Fibroblast of upper back skin (primary cell): ENCODE data around the gene LRMDA.

ENCODE experiments used
- DNase-seq: peaks from one replicate; pipeline ENCODE4 v3.0.0-alpha.2; 2013

LRMDA gene

DNA sequence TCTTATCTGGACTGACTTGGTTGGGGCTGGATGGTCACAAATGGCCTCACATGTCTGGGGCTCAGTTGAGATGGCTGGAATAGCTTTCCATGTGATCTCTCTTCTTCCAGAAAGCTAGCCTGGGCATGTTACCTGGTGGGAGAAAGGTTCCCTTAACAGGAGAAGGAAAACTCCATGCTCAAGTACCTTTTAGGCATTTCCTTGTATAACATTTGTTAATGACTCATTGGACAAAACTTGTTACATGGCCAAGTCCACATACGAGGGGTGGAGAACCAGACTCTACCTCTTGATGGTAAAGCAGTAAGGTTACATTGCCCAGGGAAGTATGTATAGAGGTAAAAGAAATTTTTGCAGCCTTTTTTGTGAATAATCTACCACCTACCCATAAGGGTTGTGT, 826.4 kb downstream of the LRMDA start:
- DNase-seq, result no peak

DNA sequence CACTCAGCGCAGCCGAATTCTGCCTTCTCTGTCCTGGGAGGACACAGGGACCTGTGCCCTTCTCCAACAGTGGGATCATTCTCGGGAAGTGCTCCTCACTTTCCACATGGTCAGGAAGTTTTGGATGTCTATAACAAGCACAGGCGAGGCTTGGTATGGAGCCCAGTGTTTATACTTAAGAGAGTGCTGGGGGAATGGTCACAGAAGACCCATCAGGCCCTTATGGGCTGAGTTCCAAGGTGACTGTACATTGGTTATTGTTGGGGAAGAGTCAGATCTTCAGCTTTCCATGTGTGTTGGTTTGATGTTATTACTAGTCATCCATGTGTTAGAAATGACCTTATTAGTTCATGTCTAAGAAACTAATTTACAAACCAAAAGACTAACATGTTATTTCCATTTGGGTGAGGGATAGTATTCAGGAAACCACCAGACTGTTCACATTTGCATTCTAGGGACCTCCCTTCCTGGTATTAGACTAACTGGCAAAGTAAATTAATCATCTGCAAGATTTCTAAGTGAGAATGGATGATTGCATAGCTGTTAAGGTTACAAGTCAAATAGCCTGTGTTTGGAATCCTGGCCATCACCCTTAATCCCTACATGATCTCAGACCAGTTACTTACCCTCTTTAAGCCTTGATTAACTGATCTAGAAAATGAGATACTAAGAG, 834.2 kb downstream of the LRMDA start:
- DNase-seq, result no peak

- DNase-seq, result peak; percentile 64
Observed at GRCh38 chr10:76268530-76268929, 837.1 kb downstream of the LRMDA start.

DNA sequence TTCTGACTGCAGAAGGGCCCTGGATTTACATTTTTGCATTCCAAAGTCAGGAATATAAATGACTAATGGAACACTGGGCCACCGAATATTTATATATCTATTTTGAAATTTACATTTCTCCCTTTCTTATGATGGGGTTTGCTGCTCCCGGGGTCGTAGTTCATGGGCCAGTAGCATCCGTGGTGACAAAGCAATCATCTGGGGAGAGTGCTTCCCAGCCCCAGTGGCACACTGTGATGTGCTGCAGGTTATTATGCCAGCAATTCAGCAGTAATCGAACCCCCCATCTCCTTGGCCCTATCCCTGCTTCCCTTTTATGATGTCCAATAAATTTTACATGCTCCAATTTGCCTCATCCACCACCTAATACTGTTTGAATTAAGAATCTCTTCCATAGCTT, 837.5 kb downstream of the LRMDA start:
- DNase-seq, result no peak

- no peak for DNase-seq
Observed at GRCh38 chr10:76270464-76270863, 839.0 kb downstream of the LRMDA start.

DNA sequence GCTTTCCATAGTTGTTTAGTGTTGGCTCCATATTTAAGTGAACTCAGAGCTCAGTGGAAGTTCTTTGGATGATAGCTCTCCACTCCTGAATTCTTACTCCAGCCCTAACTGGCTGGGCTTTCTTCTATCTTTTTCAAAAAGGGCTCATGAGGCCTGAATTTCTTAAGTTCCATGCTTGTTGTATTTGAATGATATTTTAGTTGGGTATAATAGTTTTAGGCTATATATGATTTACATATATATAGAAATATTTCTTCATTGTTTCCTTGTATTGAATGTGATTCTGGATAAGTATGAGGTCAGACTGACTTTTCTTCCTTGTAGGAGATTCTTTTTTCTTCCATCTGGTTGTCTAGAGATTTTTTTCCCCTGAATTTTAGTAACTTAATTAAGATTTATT, 843.5 kb downstream of the LRMDA start:
- no peak for DNase-seq

DNA sequence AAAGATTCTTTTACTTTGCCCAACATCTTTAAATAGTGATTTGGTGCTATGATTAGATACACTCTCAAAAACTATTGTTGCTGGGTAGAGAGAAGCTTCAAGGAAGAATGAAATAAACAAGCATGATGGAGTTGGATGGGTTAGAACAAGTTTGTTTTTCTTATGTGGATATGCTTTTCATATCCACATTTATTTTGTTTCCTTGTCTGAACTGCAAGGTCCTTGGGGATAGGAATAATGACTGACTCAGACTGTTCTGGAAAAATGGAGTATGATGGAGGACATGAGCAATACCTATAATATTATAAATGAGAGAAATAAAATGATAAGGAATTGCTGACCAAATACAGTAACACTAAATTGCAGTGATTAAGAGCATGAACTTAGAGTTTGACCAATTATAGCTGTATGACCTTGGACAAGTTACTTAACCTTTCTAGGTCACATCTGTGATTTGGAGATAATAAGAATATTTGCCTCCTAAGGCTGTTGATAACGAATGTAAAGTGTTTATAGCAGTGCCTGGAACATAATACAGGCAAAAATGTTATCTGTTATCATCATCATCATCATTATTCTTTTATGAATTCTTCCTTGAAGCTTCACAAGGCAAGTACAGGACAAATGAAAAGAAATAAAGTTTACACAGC, 847.5 kb downstream of the LRMDA start:
- no peak for DNase-seq

DNA sequence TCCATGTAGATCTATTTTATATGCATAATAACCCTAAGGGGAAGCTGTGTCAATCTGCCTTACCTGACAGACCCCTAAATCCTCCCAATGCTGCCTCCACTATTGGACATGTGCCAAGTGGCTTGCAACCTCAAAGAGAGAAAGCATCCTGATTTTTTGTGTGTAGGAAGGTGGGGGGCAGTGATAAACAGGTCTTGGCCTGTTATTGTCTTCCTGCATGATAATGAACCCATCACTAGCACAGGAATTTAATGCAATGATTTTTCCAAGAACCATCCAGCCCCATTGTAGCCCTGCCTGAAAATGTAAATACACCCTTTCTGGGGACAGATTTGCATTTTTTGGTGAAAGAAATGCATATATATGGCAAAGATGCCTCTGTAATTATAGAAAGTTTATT, 850.2 kb downstream of the LRMDA start:
- DNase-seq, result no peak

DNA sequence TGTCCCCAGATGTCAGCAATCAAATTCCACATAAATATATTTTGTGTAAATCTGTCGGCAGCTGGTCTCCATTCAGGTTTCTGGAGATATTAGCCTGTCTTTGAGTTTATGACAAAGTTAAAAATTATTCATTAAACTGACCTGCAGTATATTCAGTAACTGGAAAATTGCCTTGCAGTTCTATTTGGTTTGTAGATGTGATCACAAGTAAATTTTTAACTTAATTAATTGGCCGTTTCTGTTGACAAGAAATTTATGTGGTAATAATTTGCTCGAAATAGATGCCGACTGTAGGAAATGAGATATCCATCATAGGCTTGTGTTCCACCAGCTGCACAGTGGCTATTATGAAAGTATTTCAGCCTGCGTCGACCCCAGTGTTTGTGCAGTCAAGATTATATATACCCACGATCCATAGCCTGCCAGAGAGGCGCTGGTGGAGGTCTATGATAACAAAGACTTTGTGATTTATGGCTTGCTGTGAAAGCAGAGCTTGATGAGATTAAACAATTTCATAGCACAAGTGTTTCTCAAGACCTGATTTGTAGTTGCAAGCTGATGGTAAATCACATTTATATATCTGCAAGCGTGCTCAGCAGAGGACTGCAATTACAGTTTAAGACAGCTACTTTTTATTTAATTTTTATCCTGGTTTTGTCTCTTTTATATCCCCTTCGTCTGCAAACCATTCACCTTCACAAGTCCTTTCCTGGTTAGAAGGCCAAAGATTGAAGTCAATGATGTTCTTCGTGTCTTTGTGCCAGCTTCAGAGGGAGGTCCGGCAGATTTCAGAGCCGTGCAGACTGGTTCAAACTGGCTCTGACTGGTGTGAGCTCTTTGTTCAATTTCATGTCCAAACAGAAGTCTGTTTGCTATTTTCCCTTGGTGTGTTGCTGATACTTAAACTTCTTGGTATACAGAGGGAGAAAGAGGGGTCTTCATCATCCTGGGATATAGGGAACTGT, 850.9 kb downstream of the LRMDA start:
- peak; percentile 92 for DNase-seq

DNA sequence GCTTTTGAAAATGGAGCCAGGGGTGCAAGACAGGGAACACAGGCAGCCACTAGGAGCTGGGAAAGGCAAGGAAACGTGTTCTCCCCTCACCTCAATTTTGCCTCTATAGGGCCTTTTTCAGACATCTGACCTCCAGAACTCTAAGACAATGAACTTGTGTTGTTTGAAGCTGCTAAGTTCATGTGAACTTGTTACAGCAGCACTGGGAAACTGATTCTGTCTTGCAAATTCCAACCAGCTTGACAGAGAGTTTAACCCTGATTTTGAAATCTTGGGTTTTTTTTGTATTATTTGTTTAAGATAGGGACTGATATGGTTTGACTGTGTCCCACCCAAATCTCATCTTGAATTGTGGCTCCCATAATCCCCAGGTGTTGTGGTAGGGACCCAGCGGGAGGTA, 852.9 kb downstream of the LRMDA start:
- no peak for DNase-seq

GRCh38 chr10:76285012-76285411, 853.6 kb downstream of the LRMDA start:
- DNase-seq, result peak; percentile 91

DNA sequence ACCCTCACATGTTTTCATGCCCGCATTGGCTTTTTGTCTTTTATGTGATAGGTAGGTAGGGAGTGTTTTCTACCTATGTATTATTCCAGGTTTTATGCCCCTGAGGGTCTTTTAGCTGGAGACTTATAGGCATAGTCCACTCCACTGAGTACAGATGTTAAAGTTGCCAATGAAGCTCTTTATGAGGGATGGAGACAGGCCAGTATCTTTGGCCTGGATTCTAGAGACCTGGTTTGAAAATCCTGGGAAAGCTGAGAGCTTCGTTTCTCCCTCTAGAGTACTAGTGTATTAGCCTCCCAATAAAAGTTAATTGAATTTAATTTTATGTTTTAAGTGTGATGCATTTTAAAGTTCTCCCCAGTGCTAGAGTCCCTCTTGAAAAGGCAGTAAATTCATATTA, 854.1 kb downstream of the LRMDA start:
- no peak for DNase-seq

DNA sequence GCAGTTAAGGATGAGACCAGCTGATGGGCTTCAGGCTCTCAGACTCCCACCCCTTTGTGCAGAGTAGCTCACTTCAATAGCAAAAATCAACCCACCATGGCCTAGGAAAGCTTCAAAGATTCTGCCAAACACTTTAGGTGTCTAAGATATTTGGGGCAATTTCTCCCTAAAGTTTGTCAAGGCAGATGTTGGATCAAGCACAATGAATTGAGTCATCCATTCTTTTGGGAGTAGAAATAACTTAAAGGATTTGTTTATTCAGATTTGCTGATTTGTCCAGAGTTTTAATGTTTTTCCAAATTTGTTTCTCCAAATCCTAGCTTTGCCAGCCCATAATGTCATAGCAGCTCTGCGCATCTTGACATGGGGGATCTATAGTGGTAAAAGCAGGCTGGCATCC, 855.1 kb downstream of the LRMDA start:
- peak; percentile 48 for DNase-seq

- DNase-seq, result peak; percentile 70
Observed at GRCh38 chr10:76287856-76288255, 856.4 kb downstream of the LRMDA start.

DNA sequence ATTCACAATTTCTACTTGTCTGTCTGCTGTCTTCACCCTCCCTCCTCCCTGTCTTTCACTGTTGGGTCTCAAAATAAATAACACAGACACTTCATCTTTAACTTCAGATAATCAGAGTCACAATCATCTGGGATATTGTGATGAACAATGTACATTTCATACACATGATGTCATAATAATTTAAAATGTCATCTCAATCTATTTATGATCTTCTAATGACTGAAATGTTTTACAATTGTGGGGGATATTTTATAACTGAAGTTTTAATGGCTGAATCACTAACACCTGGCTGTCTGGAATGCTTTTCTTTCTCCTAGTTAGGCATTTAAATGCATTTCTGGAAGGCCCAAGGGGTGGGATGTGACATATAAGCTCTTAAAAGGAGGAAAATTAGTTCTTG, 859.8 kb downstream of the LRMDA start:
- peak; percentile 79 for DNase-seq

GRCh38 chr10:76291885-76292284, 860.5 kb downstream of the LRMDA start:
- DNase-seq, result no peak

DNA sequence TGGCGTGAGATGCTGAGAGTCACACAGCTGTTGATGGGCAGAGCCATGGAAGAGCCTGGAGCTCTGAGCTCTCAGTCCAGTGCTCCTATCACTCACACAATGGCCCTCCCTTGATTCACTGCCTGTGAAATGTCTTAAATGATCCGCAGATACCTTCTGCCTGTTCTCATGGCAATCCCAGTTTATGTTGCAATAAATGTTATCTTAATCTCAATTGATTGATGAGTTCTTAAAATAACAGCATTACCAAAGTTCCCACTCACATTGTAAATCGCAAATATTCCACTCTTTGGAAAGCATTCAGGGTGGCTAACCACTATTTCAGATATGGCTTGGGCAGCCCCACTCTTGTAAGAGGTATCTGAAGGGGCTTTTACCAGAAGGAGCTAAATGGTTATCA, 865.5 kb downstream of the LRMDA start:
- no peak for DNase-seq

- no peak for DNase-seq
Observed at GRCh38 chr10:76297358-76297757, 865.9 kb downstream of the LRMDA start.

DNA sequence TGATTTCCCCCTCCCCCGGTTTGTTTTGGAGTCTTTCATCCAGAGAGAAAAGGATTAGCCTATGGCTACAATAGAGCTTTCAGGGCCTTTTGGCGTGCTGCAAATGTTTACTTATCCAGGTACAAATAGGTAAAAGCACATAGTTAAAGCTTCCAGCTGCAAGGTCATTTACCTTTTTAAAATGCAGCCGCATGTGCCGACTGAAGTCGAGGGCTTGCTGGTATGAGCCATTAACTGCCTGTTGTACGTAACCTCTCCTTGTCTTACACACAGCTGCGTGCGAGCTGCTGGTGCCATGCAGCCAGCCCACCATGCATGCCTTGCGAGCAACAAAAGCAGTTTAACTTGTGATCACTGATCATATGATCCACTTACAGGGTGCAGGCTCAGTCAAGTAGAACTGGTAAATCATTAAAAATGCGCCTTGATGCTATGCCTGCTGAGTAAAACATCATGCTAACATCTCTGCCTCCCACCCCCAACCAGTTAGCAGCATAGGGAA, 866.4 kb downstream of the LRMDA start:
- DNase-seq, result no peak

DNA sequence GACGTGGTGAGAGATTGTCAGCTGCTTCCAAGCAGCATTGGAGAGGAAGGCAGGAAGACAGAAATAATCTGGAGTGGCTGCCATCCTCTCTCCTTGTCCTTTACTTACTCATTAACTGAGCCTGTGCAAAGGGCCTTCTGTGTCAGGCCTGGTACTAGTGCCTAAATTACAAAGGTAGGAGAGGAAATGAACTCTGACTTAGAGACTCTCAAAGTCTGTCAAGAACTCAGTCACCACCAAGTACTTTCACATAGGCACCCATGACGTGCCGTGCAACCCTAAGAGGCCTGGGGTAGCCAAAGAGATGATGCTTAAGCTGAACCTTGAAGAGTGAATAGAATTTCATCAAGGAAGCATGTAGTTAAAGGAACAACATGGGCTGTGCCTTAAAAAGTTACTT, 866.9 kb downstream of the LRMDA start:
- DNase-seq, result no peak

GRCh38 chr10:76299501-76299900, 868.1 kb downstream of the LRMDA start:
- DNase-seq, result no peak

- no peak for DNase-seq
Observed at GRCh38 chr10:76301211-76301610, 869.8 kb downstream of the LRMDA start.

GRCh38 chr10:76301950-76302349, 870.5 kb downstream of the LRMDA start:
- DNase-seq, result no peak

- peak; percentile 70 for DNase-seq
Observed at GRCh38 chr10:76302481-76302880, 871.1 kb downstream of the LRMDA start.
